B cell (primary cell): ENCODE data around the gene PALLD.

Experiments
- CTCF ChIP-seq: fragments of 200-600 bp; IDR thresholded peaks from one replicate; pipeline ENCODE4 v1.8.0; 2022; ENCODE audit warnings: antibody characterized with exemption, mild to moderate bottlenecking
- EZH2 ChIP-seq: IDR thresholded peaks from 2 replicates; pipeline ENCODE4 v1.6.1; 2012; ENCODE audit warnings: borderline replicate concordance, low read depth, mild to moderate bottlenecking, moderate library complexity, low read length; ENCODE audit not compliant: insufficient read depth, poor library complexity, severe bottlenecking

- TF ChIP-seq CTCF, result no peak
- no peak for TF ChIP-seq EZH2
These were observed 314.4 kb downstream of the PALLD start for GRCh38 chr4:168811207-168811606.
